SKM-1 (cell line): ENCODE data around the gene GMDS.
"Not testable (repeated sequence)": the region's sequence is repeated elsewhere in the genome, so short reads cannot be mapped to it uniquely, and the experiment has no call there.

Experiments
- DNase-seq: peaks from one replicate; lab custom pipeline; 2025; ENCODE audit not compliant: unreplicated experiment; lab: John Stamatoyannopoulos, UW

The GMDS gene

GRCh38 chr6:1758076-1758679 lies 487.2 kb downstream of the GMDS start:
- DNase-seq = no peak

GRCh38 chr6:1757131-1757530 lies 488.3 kb downstream of the GMDS start:
- no peak for DNase-seq

DNA sequence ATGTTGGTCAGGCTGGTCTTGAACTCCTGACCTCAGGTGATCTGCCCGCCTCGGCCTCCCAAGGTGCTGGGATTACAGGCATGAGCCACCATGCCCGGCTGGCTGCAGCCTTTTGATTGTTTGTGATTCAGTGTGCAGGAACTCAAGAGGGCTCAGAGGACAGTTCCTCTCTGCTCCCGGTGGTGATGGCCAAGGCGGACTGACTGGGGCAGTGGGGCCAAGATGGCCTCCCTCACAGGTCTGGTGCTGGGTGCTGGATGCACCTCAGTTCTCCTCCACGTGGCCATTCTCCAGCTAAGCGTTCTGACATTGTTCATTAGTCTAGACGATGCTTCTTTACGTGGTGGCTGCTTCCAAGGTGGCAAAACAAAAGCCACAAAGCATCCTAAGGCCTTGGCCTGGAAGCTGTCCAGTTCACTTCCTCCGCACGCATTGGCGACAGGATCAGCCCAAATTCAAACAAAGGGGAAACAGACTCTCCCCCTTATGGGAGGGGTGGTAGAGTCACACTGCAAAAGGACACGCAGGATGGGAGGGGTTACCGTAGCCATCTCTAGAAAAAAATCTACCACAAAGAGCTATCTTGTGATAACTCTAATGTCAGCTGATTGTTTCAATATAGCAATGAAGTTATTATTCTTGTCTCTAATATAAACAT lies 488.8 kb downstream of the GMDS start:
- no peak for DNase-seq

GRCh38 chr6:1751063-1751462 lies 494.3 kb downstream of the GMDS start:
- not testable (repeated sequence) for DNase-seq

- DNase-seq = no peak
These were observed 496.4 kb downstream of the GMDS start for GRCh38 chr6:1749041-1749440.

DNA sequence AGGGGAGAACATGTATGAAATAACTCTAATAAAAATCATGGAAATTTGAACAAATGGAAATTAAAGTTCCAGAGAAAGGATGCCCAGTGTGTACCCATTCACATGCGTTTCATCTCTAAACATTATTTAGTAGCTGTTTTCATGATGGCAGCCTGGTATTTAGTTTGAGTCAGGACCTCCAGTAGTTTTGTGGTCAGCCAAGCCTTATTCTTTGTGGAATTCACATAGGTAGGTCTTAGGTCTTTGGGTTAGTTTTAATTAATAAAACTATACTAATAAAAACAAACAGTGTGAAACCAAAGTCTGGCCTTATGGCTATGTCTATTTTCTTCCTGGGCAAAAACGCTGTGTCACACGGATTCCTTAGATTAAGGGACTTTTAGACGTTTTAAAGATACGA lies 497.9 kb downstream of the GMDS start:
- DNase-seq = no peak

GRCh38 chr6:1747003-1747402 lies 498.4 kb downstream of the GMDS start:
- no peak for DNase-seq

DNA sequence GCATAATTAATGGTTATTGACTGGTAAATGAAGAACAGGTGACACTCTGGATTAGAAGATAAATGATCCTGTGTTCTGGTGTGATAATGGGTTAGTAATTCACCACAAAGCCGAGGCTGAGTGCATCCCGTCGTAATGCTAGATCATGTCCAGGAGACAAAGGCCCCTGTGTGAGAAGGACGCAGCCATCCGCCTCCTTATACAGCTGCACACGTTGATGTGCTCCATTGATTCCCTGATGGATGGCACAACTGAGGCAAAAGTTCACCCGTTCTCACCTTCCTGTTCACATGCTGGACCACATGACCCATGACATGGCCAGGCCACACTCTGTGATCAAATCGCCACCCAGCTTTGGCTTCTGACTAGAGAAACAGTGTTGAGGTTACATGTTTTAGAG lies 499.6 kb downstream of the GMDS start:
- no peak for DNase-seq

DNA sequence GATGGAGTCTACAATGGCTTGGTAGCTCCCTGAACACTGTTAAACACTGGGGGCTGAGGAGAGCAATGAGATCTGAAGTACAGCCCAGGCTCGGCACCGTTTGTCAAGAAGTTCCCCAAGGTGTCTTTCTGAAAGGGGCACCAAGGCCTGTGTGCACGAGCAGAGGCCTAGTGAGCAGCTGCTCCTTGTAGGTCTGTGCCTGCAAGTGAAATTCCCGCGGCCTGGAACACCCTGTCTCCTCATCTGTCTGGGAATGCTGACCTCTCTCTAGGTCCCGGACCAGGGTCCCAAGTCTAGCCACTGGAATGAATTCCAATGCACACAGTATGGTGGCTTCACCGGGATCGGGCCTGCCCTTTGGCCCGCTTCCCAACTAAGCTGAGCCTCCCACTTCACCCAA lies 500.9 kb downstream of the GMDS start:
- no peak for DNase-seq

DNA sequence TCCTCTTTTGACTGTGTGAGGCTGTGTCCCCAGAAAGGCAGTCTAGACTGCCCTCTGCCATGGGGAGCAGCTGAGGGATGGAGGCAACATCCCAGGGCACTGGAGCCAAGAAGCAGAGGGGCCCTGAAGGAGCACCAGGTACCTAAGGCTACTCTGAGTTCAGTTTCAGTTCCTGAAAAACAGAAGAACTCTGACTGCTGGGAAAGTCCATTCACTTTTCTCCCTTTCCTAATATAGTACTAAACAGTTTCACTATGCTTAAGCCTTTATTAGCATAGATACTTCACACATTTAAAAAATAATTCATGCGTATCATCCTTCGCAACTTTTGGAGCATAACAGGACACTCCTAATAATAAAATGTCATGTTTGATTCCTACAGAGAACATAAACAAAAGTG lies 505.7 kb downstream of the GMDS start:
- no peak for DNase-seq

DNA sequence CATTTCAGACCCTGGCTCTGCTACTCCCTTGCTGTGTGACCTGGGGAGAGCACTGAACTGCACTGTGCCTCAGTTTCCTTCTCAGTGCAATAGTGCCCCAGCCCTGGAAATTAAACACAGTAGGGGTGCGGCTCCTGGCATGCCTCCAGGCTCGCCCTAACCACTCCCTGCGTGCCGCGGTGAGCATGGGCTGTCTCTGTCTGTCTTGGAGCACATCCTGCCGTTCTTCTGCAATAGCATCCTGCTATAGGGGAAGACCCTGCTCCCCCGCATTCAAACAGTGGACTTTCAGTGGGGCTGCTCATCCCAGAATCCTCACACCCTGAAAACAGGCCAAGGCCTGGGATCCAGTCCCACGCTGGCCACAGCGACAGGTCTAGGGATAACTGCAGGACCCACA lies 506.2 kb downstream of the GMDS start:
- DNase-seq = no peak

- DNase-seq = no peak
These were observed 506.8 kb downstream of the GMDS start for GRCh38 chr6:1738558-1739081.

- DNase-seq = no peak
These were observed 507.7 kb downstream of the GMDS start for GRCh38 chr6:1737463-1738311.

GRCh38 chr6:1736346-1737105 lies 508.9 kb downstream of the GMDS start:
- no peak for DNase-seq

DNA sequence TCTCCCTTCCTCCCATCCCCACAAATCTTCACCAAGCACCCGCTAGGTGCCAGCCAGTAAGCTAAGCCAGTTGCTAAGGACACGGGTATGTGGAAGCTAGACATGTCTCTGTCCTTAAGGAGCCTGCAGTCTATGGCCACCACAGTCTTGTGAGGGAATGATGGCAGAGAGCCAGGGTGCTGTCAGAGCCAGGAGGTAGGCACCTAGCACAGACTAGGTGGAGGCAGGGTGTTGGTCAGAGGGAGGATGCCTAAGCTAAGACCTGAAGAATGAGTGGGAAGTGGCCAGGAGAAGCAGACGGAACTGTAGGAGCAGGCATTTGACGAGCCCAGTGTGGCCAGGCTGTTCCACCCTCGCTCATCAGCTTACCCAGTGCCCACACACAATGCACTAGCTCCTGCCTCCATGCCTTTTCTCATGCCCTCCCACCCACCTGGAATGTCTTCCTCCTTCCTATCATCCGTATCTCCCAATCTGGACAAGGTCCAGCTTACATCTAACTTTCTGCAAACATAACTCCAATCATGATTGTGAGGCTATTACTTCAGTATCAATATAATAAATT lies 510.1 kb downstream of the GMDS start:
- DNase-seq = no peak

GRCh38 chr6:1730882-1731281 lies 514.5 kb downstream of the GMDS start:
- no peak for DNase-seq

GRCh38 chr6:1729750-1730140 lies 515.7 kb downstream of the GMDS start:
- DNase-seq = no peak

DNA sequence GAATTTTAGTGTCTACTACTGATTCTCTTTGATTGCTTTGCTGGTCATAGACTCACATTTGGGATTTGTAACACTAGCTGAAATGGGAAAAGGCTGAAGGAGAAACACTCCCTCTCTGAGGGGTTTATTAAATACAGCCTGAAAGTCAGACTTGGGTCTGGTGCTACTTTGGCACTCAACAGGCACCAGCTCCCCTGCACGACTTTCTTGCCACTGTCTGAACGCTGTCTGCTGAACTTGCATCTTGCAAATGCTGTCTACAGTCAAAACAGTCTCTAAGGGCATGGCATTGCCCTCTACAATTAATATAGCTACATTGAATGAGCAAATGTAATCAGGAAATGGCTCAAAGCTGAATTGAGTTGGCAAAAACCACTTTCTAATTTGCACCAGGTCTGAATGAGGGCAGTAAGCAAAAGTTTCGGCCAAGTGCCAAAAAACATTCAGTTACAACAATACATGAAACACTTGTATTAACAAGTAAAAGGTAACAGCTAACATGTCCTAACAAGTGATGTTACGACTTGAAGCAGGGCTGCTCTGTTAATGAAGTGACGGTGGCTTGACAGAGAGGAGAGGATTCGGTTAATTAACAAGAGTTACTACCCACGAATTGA lies 516.2 kb downstream of the GMDS start:
- no peak for DNase-seq

DNA sequence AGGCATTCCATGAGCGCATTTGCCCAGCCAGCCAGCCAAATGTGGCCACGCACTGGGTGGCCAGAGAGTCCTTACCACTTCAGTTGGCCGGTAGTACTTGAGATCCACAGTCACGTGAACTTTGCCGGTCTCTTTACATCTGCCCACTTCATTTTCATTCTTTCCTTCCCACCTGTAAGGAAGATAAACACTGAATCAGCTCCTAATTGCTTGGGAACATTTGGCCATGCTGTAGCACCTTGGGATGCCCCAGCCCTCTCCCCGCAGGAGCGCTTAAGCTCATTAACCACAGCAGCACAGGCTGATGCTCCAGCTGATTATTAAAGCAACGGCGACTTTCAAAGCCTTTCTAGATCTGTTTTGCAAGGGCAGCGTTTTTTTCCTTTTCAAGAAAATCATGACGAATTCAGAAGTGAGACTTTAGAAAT lies 519.0 kb downstream of the GMDS start:
- no peak for DNase-seq

DNA sequence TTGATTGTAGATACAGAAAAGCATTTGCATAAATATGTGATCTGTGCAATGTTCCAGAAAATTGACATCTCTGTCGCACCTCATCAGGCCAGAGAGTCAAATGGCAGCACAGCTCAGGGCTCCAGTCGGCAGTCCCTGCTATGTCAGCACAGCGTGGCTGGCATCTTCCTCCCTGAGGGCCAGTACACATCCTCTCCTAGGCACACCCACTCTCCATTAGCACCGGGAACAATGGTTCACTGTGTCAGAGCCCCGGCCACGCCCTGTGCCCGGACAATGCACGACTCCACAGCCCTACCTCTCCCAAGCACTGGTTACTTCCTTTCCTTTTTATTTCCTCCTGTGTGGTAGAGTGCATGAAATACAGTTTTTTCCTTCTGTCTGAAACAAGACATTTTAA lies 520.8 kb downstream of the GMDS start:
- DNase-seq = no peak
